HepG2 (cell line): Measurements from ENCODE around the gene CRYZL1.

Experiments
- EZH2 ChIP-seq: conservative IDR thresholded peaks from 2 replicates; pipeline ENCODE4 v1.6.1; 2012; ENCODE audit warnings: mild to moderate bottlenecking, low read depth, low read length, moderate library complexity
- FOXA1 ChIP-seq, 2 experiments: fragments of 450-650 bp in 1 of 2; sonication (generic) in 1 of 2; formaldehyde crosslinking in 1 of 2; IDR thresholded peaks; 2 replicates each; pipeline versions ENCODE4 v1.4.0 to v1.6.1; 2016 to 2020; ENCODE audit warnings: missing genetic modification reagents in 1 of 2
- JDP2 ChIP-seq: sonication (generic); formaldehyde crosslinking; IDR thresholded peaks from 2 replicates; pipeline ENCODE4 v1.8.1; 2022; ENCODE audit warnings: missing genetic modification reagents, borderline replicate concordance
- MYNN ChIP-seq: sonication (generic); formaldehyde crosslinking; IDR thresholded peaks from 2 replicates; pipeline ENCODE4 v1.4.0; 2020; ENCODE audit warnings: mild to moderate bottlenecking, low read depth, missing genetic modification reagents
- POLR2A ChIP-seq, 2 experiments: IDR thresholded peaks; 2 replicates each; pipeline ENCODE4 v1.6.1; 2011; ENCODE audit warnings: low read depth in 2 of 2, low read length in 2 of 2, mild to moderate bottlenecking in 1 of 2, moderate library complexity in 1 of 2; ENCODE audit not compliant: insufficient read depth in 1 of 2
- RFX5 ChIP-seq: IDR thresholded peaks from 2 replicates; pipeline ENCODE4 v1.6.1; 2011; ENCODE audit warnings: low read depth, low read length, improper control_type of control experiment
- YY1 ChIP-seq: IDR thresholded peaks from 2 replicates; pipeline ENCODE4 v1.6.1; 2011; ENCODE audit warnings: low read length, low read depth, moderate library complexity, mild to moderate bottlenecking; ENCODE audit not compliant: insufficient read depth, insufficient replicate concordance
- ZKSCAN5 ChIP-seq: sonication (generic); formaldehyde crosslinking; IDR thresholded peaks from 2 replicates; pipeline ENCODE4 v1.5.1; 2020; ENCODE audit warnings: mild to moderate bottlenecking, missing genetic modification reagents
- ZNF143 ChIP-seq: sonication (generic); formaldehyde crosslinking; IDR thresholded peaks from 2 replicates; pipeline ENCODE4 v1.4.0; 2020; ENCODE audit warnings: missing genetic modification reagents
- ZNF274 ChIP-seq: sonication (generic); formaldehyde crosslinking; IDR thresholded peaks from 2 replicates; pipeline ENCODE4 v1.5.1; 2020; ENCODE audit warnings: mild to moderate bottlenecking, missing genetic modification reagents
- TF ChIP-seq, protein P1 (sequence below): sonication (generic); formaldehyde crosslinking; IDR thresholded peaks from 2 replicates; pipeline ENCODE4 v1.5.0; 2020; ENCODE audit warnings: mild to moderate bottlenecking, missing genetic modification reagents, moderate library complexity
- TF ChIP-seq, protein P2 (sequence below): sonication (generic); formaldehyde crosslinking; IDR thresholded peaks from 2 replicates; pipeline ENCODE4; 2020; ENCODE audit warnings: missing genetic modification reagents, mild to moderate bottlenecking, borderline replicate concordance
- TF ChIP-seq, protein P3 (sequence below): sonication (generic); formaldehyde crosslinking; IDR thresholded peaks from 2 replicates; pipeline ENCODE4 v1.5.0; 2020; ENCODE audit warnings: missing genetic modification reagents, mild to moderate bottlenecking, borderline replicate concordance

DNA sequence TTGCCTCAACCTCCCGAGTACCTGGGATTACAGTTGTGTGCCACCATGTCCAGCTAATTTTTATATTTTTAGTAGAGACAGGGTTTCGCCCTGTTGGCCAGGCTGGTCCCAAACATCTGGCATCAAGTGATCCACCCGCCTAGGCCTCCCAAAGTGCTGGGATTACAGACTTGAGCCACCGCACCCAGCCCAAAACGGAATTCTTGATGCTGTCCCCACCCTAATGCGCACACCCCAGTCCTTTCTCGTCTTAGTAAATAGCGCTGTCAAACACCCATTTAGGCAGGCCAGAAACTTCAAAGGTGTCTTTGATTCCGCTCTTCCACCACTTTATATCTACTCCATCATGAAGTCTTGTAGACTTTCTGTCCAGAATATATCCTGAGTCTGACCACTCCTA is 35.9 kb upstream of the CRYZL1 start:
- TF ChIP-seq POLR2A (IDR thresholded peaks at IDR 0.05; ENCODE audit: insufficient read depth in 1 of 2, low read depth in 2 of 2, low read length in 2 of 2): no peak
- TF ChIP-seq, protein P1, sequence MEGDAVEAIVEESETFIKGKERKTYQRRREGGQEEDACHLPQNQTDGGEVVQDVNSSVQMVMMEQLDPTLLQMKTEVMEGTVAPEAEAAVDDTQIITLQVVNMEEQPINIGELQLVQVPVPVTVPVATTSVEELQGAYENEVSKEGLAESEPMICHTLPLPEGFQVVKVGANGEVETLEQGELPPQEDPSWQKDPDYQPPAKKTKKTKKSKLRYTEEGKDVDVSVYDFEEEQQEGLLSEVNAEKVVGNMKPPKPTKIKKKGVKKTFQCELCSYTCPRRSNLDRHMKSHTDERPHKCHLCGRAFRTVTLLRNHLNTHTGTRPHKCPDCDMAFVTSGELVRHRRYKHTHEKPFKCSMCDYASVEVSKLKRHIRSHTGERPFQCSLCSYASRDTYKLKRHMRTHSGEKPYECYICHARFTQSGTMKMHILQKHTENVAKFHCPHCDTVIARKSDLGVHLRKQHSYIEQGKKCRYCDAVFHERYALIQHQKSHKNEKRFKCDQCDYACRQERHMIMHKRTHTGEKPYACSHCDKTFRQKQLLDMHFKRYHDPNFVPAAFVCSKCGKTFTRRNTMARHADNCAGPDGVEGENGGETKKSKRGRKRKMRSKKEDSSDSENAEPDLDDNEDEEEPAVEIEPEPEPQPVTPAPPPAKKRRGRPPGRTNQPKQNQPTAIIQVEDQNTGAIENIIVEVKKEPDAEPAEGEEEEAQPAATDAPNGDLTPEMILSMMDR: no peak
- TF ChIP-seq ZNF143 (CRISPR knock-in tag): no peak
- no peak for TF ChIP-seq JDP2
- TF ChIP-seq EZH2: no peak
- TF ChIP-seq, protein P2, sequence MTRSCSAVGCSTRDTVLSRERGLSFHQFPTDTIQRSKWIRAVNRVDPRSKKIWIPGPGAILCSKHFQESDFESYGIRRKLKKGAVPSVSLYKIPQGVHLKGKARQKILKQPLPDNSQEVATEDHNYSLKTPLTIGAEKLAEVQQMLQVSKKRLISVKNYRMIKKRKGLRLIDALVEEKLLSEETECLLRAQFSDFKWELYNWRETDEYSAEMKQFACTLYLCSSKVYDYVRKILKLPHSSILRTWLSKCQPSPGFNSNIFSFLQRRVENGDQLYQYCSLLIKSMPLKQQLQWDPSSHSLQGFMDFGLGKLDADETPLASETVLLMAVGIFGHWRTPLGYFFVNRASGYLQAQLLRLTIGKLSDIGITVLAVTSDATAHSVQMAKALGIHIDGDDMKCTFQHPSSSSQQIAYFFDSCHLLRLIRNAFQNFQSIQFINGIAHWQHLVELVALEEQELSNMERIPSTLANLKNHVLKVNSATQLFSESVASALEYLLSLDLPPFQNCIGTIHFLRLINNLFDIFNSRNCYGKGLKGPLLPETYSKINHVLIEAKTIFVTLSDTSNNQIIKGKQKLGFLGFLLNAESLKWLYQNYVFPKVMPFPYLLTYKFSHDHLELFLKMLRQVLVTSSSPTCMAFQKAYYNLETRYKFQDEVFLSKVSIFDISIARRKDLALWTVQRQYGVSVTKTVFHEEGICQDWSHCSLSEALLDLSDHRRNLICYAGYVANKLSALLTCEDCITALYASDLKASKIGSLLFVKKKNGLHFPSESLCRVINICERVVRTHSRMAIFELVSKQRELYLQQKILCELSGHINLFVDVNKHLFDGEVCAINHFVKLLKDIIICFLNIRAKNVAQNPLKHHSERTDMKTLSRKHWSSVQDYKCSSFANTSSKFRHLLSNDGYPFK (CRISPR knock-in tag): no peak
- TF ChIP-seq YY1: no peak
- TF ChIP-seq, protein P3, sequence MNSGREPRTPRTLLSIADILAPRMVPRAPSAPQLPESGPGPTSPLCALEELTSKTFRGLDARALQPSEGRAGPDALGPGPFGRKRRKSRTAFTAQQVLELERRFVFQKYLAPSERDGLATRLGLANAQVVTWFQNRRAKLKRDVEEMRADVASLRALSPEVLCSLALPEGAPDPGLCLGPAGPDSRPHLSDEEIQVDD (CRISPR knock-in tag): no peak
- TF ChIP-seq MYNN (CRISPR knock-in tag): no peak
- no peak for TF ChIP-seq RFX5
- no peak for TF ChIP-seq ZNF274 (CRISPR knock-in tag)
- TF ChIP-seq FOXA1 (IDR thresholded peaks at IDR 0.05): no peak
- TF ChIP-seq FOXA1 (CRISPR knock-in tag; IDR thresholded peaks at IDR 0.05): no peak
- no peak for TF ChIP-seq ZKSCAN5 (CRISPR knock-in tag)
